NCI-H2107 treated with DMSO at 0.1 percent for 48 hours (cell line): ENCODE measurements around the gene PPTC7.
"Not testable (repeated sequence)": the region's sequence is repeated elsewhere in the genome, so short reads cannot be mapped to it uniquely, and the experiment has no call there.

Source experiments
- DNase-seq: peaks from one replicate; lab custom pipeline; 2025; ENCODE audit not compliant: unreplicated experiment; lab: John Stamatoyannopoulos, UW

Gene PPTC7, protein sequence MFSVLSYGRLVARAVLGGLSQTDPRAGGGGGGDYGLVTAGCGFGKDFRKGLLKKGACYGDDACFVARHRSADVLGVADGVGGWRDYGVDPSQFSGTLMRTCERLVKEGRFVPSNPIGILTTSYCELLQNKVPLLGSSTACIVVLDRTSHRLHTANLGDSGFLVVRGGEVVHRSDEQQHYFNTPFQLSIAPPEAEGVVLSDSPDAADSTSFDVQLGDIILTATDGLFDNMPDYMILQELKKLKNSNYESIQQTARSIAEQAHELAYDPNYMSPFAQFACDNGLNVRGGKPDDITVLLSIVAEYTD

DNA sequence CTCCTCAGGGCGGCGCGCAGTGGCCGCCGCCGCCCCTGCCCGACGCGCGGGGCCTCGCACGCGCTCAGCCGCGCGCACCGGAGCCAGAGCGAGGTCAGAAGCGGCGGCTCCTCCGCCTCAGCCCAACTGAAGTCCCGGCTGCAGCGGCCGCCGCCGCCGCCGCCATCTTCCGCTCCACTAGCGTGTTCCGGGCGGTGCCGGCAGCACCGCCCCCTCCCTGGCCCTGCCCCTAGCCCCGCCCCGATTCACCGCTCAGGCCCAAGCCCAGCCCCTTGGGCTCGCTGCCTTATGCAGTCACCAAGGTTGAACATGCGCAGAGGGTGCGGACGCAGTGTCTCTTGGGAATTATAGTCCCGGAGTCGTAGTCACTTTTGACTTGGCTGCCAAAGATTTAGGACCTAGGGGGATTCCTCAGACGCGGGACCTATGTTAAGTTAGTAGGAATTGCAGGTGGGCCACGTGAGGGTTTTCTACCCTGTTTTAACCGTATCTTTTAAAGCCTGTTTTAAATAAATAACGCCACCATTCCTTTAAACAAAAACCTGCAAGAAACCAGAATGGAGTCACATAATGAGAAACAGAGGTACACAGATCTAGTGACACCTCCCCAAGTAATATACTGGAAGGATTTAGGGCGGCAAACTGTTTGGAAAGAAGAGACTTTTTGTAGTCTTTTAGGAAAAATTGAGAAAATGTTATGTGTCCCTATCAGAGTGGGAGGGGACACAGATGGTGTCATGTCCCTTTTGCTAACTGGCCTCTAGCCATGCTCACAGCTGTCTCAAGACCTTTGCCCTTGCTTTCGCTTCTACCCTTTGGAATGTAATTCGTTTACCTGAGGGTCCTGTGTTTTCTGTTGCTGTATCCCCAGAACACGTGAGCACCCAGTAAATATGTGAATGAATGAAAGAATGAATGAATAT lies at the start of gene PPTC7:
Gene PPTC7, minus strand, starts transcription at position 182 of the 923 bp plus-strand sequence. CDS start 287 bp downstream, outside the sequence.
- peak; percentile 96 for DNase-seq

DNA sequence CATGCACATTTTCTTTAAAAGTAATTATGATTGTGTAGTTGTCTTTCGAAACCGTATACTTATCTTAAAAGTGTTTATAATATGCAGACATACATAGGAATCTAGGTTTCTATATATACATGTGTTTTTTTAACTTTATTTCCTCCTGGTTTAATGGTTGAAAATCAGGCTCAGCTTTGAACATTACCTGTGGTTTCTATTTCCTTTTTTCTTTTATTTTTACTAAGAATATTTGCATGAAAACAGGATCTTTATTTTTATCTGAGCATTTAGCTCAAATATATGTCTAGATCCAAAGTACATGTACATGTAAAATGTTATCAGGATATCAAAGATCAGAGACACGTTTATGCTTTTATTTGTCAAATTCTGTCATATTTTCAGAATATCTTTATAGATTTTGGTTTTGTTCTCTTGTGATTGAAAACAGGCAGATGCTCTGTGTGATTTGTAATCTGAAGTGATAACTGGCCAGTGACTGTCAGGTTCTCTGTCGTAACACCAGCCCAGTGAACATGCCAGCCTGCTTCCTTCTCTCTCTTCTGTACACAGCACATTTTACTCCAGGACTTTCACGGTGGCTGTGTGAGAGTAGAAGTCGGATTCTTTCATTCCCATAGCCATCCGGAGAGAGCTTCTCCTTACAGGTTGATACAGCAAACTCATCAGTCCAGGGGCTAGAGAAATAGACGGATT lies 44.5 kb upstream of the PPTC7 start:
- DNase-seq = no peak

DNA sequence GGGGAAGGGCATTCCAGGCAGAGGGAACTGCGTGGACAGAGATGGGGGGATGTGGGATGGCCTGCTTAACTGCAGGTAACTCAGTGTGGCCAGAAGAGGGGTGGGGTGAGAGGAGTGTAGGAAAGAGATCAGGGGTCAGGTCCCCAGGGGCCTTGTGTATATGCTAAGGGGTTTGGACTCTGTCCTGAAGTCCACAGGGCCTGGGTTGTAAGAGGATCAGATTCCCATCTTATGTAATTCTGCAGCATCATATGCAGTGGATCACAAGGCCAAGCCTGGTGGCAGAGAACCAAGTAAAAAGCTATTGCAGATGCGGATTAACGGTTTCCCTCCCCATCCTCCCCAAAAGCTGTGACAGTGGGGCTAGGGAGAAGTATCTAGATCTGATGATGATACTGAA lies 39.5 kb upstream of the PPTC7 start:
- DNase-seq = no peak

DNA sequence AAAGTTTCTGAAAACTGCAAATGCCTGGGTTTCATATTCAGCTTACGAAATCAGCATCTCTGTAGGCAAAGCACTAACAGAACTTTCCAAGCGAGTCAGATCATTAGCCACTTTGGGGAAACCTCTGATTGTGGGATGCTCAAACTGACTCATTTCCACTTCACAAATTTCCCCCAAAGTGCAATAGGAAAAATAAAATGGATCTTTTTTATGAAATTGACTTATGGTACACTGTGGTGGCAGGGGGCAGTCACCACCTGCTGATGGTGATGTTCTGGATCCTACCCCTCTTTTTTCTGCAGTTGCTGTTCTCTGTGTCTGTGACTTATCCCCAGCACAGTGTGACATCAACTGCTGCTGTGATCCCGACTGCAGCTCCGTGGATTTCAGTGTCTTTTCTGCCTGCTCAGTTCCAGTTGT lies 36.4 kb upstream of the PPTC7 start:
- DNase-seq = no peak

DNA sequence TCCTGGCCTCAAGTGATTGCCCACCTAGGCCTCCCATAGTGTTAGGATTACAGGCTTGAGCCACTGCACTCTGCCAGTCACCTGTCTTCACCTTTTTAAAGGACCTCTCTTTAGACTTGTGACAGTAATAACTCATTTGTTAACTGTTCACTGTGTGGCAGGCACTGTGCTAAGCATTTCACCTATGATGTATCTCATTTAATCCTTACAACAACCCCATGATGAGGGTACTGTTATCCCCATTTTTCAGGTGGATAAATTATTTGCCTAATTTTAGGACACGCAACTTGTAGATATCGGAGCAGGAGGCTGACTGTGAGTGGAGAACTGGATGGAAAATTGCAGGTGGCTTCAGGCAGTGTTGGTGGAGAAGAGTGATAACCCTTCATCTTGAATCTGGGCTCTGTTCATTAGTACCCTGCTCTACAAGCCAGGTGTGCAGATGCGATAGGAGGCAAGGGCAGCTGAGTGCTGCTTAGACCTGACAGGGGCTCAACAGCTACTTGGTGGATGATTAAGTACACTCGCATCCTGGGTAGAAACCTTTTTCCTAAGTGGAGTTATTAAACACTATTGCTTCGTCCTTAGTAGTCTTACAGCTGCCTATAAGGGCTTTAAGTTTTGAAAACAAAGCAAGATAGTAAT lies 33.5 kb upstream of the PPTC7 start:
- DNase-seq = no peak

DNA sequence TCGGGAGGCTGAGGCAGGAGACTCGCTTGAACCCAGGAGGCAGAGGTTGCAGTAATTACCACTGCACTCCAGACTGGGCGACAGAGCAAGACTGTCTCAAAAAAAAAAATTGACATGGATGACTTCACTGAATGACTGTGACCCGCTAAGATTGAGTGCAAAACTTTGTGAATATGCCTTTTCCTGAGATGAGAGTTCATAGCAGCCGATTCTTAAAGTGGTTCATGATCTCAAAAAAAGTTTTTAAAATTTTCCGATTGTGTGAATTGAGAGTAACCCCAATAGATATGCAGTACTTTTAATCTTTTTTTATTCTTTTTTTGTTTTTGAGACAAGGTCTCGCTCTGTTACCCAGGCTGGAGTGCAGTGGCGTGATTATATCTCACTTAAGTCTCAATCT lies 32.1 kb upstream of the PPTC7 start:
- no peak for DNase-seq

DNA sequence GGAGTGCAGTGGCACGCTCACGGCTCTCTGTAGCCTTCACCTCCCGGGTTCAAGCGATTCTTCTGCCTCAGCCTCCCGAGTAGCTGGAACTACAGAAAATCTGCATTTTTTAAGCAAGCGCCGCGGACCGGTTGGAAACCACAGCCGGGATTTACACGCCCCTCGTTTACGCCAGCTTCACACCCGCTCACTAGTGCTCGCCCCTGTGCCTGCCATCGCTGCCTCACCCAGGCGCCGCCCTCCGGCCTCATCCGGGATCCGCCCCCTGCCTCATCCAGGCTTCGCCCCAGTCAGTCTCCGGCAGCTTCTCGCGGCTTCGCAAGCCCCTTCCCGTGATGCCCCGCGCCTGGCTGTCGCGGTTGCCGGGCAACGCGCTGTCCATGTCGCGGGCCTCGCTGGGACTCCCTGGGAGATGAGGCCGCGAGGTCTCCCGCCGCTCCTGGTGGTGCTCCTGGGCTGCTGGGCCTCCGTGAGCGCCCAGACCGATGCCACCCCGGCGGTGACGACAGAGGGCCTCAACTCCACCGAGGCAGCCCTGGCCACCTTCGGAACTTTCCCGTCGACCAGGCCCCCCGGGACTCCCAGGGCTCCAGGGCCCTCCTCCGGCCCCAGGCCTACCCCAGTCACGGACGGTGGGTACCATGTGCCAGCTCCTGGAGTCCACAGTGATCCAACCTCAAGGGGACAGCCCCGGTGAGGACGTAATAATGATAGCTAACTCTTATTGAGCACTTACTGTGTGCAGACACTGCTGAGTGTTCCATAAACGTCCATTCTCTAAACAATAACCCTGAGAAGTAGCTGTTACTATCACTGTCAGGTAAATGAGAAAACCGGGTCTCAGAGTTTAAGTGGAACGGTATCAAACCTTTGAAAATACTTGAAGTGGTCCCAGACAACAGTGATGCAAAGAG lies 30.9 kb upstream of the PPTC7 start, which contains the start of gene TCTN1:
Gene TCTN1, plus strand, starts transcription at position 359 of the 914 bp plus-strand sequence. Its CDS starts 54 bp downstream, at position 413.
- peak; percentile 88 for DNase-seq

DNA sequence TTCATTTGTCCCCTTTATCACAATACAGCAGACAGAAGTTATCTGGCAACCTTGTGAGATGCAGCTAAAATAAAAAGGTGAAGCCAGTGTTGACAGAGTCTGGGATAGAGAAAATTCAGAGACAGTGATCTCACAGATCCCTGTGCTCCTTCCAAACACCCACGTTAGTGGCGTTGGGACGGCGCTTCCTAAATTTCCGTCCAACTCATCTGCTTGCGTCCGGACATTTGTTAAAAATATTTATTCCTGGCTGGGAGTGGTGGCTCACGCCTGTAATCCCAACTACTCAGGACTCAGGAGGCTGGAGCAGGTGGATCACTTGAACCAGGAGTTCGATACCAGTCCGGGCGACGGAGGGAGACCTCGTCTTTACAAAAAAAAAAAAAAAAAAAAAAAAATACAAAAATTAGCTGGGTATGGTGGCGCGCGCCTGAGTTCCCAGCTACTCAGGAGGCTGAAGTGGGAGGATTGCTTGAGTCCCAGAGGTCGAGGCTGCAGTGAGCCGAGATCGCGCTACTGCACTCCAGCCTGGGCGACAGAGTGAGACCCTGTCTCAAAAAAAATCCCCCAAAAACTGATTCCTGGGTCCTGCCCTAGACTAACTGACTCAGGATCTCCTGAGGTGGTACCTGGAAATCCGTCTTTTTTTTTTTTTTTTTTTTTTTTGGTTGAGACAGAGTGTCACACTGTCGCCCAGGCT lies 30.1 kb upstream of the PPTC7 start:
- no peak for DNase-seq

DNA sequence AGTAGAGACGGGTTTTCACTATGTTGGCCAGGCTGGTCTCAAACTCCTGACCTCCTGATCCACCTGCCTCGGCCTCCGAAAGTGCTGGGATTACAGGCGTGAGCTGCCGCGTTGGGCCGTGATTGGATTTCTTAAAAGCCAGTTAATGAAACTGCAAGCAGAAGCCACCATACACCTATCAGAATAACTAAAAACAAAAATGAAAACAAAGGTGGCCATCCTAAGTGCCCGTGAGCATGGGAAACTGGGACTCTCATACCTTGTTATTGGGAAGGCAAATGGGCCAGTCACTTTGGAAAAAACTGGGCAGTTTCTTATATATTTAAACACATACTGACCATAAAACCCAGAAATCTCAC lies 23.1 kb upstream of the PPTC7 start:
- DNase-seq = no peak

DNA sequence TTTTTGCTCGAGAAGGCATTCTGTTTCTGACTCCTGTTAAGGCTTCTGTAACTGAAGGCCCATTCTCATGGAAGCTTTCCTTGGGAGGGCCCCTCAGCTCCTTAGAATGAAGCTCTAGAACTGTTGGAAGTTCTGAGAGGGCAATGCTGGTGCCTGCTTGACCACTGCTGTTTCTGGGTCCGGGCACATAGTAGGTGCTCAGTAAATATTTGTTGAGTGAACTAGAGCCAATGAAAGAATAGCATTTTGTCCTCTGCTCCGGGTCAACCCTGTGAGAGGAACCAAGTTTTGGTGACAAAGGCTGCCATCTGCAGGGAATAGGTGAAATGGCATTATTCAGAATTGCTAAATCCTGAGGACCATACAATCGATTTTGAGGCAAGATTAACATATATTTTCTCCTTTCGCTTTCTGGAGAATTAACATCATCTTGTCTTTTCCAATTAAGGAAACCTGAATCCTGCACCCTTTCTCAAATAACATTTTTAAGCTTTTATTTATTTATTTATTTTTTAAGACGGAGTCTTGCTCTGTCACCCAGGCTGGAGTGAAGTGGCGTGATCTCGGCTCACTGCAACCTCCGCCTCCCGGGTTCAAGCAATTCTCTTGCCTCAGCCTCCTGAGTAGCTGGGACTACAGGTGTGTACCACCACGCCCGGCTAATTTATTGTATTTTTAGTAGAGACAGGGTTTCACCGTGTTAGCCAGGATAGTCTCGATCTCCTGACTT lies 19.1 kb upstream of the PPTC7 start:
- DNase-seq = peak; percentile 38

DNA sequence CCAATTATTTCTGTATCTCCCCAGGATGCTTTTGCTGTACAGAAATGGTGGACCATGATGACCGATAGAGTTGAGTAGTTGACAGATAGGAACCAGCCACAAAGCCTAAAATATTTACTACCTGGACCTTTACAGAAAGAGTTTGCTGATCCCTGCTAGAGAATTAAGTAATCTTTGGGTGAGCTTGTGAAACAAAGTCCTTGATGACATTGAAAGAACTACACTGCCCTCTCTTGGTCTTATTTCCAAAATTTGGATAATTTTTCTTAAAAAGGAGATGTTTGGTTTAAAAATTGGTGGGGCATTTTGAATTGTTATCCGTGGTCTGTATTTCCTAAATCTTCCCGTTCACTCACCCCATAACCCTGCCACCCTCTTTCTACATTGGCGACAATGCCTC lies 17.1 kb upstream of the PPTC7 start:
- DNase-seq = peak; percentile 55

DNA sequence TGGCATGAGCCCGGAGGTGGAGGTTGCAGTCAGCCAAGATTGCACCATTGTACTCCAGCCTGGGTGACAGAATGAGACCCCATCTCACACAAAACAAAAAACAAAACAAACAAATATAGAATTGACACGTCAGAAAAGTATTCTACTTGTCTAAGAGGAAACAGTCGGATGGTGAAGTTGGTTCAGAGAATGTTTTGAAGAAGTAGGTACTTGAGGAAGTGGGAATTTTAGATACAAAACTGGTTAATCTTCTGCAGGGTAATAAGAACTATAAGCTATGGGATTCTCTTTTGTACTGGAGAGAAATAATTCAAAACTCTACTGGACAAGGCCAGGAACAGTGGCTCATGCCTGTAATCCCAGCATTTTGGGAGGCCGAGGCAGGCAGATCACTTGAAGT lies 16.2 kb upstream of the PPTC7 start:
- no peak for DNase-seq

DNA sequence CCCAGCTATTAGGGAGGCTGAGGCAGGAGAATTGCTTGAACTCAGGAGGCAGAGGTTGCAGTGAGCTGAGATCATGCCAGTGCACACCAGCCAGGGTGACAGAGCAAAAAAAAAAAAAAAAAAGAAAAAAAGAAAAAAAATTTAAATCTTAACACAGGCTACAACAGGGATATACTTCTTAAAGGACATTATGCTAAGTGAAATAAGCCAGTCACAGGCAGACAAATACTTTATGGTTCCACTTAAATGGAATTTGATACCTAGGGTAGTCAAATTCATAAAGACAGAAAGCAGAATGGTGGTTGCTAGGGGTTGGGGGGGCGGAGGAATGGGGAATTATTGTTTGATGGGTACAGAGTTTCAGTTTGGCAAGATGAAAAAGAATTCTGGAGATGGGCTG lies 14.8 kb upstream of the PPTC7 start:
- peak; percentile 34 for DNase-seq

DNA sequence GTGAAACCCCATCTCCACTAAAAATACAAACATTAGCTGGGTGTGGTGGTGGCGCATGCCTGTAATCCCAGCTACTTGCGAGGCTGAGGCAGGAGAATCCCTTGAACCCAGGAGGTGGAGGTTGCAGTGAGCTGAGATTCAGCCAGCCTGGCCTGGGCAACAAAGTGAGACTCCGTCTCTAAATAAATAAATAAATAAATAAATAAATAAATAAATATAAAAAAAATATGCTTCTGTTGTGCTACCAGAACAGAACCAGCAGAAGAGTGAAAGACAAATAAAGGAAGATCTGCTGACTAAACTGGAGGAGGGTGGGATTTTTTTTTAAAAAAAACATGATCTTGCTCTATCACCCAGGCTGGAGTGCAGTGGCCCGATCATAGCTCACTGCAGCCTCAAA lies 9.8 kb upstream of the PPTC7 start:
- DNase-seq = not testable (repeated sequence)

DNA sequence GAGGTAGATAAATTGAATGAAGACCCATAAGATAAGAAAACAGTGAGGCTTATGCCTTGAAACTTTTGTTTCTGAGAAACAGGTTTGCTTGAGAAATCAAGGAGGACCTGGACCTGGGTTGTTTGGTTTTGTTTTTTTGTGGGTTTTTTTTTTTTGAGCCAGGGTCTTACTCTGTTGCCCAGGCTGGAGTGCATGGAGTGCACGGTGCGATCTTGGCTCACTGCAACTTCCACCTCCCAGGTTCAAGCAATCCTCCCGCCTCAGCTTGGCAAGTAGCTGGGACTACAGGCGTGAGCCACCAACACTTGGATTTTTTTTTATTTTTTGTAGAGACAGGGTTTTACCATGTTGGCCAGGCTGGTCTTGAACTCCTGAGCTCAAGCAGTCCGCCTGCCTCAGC lies 9.0 kb upstream of the PPTC7 start:
- no peak for DNase-seq

DNA sequence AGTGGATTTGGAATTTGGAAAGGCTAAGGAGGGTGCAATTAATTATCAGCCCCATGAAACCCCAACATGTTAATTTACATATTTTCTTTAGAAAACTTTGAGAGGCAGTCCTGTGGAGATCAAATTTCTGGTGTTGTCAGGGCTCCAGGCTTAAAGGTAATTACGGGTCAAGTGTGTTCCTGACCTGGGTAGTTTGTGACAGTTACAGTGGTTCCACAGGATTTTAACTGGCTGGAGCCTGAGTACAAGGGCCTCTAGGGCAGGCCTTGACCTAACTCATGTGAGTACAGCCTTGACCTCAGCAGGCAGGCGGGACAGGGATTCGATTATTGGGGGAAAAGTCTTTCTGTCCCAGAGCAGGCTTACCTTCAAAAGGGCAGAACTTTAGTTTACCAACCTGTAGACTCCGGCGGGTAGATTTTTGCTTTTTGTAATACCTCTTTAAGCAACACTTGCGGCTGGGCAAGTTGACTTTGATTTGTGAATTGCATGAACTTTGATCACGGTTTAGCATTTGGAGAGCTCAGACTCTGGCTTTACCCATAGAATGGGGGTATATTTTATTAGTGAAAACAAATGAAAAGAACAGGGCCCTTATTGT lies 8.4 kb upstream of the PPTC7 start:
- peak; percentile 37 for DNase-seq

DNA sequence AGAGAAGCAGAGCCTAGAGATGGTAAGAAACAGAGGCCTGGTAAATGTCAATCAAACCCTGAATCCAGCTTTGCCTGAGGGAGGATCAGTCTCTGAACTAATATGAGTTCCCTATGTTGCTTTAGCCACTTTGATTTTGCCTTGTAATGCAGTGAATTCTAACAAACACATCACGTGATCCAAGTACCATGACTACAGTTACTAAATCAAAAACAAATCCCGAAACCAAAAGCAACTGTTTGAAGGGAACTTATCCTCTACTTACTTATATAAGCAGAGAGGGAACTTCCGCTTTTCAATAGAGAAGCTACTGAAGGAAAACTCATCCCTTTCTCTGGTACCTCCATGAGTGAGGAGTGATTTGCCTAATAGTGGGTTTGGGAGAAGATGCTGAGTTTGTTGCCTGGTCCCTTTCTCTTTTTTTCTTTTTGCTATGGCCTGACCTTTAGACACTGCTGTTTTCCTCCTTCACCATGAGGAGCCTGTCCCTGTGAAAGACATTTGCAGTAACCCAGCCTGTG lies 7.7 kb upstream of the PPTC7 start:
- DNase-seq = no peak

DNA sequence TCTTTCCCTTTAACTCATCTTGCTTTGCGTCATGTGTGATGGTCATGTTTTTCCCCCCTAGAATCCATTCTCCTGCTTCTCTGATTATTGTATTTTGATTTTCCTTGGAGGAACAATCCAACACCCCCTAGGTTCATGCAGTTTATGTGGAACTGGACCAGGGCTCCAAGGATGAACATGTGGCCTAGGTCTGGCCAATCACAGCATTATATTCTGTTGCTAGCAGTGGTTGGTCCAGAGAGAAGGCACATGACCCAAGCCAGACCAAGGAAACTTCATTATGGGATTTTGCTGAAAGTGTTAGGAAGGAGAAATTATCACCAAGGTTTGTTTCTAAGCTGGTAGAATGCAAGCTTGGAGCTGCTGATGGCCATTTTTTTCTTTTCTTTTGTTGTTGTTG lies 6.9 kb upstream of the PPTC7 start:
- DNase-seq = no peak
